Osteocyte (in vitro differentiated cells): ENCODE results near the gene CD27. TPM values are rescaled to one million over a fixed set of nuclear protein-coding genes. Genes with fewer than 3 reads are reported as not detected.
"Not testable (repeated sequence)": the region's sequence is repeated elsewhere in the genome, so short reads cannot be mapped to it uniquely, and the experiment has no call there.

Source experiments
- DNase-seq: peaks from one replicate; pipeline ENCODE4 v3.0.0; 2021; ENCODE audit warnings: mixed read lengths; ENCODE audit not compliant: unreplicated experiment; ENCODE audit errors: extremely low spot score
- H3K27ac Mint-ChIP-seq: one replicate; pipeline ENCODE4 v1.8.0; 2021; ENCODE audit warnings: mild to moderate bottlenecking, mixed read lengths; ENCODE audit not compliant: unreplicated experiment
- H3K27me3 Mint-ChIP-seq: one replicate; pipeline ENCODE4 v1.8.0; 2021; ENCODE audit warnings: mixed read lengths; ENCODE audit not compliant: unreplicated experiment
- H3K36me3 Mint-ChIP-seq: one replicate; pipeline ENCODE4 v1.8.0; 2021; ENCODE audit warnings: mixed read lengths; ENCODE audit not compliant: unreplicated experiment
- H3K4me1 Mint-ChIP-seq: one replicate; pipeline ENCODE4 v1.8.0; 2021; ENCODE audit warnings: mixed read lengths; ENCODE audit not compliant: unreplicated experiment
- H3K4me3 Mint-ChIP-seq: one replicate; pipeline ENCODE4 v1.8.0; 2021; ENCODE audit warnings: mild to moderate bottlenecking, moderate library complexity, mixed read lengths; ENCODE audit not compliant: unreplicated experiment
- H3K9me3 Mint-ChIP-seq: one replicate; pipeline ENCODE4 v1.8.0; 2021; ENCODE audit warnings: mixed read lengths; ENCODE audit not compliant: unreplicated experiment
- total RNA-seq: library from RNA; stranded (reverse); gene quantifications from 2 replicates; pipeline ENCODE4 v1.2.1, GENCODE V29; 2021
- TF ChIP-seq, protein P1 (sequence below): fragments of 200-600 bp; sonication (generic); IDR thresholded peaks from 2 replicates; pipeline ENCODE4 v1.5.0; 2021; ENCODE audit warnings: antibody characterized with exemption, mild to moderate bottlenecking, moderate library complexity

Gene CD27
- total RNA-seq, 1 donor from 2014 or later = not detected

DNA sequence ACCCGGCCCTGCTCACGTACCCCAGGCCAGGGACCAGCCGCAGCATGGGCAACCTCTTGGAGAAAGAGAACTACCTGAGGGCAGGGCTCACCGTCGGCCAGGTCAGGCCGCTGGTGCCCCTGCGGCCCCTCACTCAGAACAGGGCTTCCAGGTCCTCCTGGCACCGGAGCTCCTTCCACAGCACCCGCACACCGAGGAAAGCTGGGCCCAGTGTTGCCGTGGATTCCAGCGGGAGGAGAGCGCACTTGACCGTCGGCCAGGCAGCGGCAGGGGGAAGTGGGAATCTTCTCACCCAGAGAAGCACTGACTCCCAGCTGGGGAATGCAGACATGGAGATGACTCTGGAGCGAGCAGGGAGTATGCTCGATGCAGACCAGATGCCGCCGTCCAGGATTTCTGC lies 33.7 kb downstream of the CD27 start:
- Mint-ChIP-seq H3K27me3 (peaks cover 3% of the 10 kb centered on the region), H3K27ac (no peak overlapping the region), H3K4me1 (peaks cover 24% of the 10 kb centered on the region), H3K9me3 (no peaks in the 10 kb centered on the region), H3K36me3 (peaks cover 1% of the 10 kb centered on the region), H3K4me3 (no peak overlapping the region)
- TF ChIP-seq, protein P1, sequence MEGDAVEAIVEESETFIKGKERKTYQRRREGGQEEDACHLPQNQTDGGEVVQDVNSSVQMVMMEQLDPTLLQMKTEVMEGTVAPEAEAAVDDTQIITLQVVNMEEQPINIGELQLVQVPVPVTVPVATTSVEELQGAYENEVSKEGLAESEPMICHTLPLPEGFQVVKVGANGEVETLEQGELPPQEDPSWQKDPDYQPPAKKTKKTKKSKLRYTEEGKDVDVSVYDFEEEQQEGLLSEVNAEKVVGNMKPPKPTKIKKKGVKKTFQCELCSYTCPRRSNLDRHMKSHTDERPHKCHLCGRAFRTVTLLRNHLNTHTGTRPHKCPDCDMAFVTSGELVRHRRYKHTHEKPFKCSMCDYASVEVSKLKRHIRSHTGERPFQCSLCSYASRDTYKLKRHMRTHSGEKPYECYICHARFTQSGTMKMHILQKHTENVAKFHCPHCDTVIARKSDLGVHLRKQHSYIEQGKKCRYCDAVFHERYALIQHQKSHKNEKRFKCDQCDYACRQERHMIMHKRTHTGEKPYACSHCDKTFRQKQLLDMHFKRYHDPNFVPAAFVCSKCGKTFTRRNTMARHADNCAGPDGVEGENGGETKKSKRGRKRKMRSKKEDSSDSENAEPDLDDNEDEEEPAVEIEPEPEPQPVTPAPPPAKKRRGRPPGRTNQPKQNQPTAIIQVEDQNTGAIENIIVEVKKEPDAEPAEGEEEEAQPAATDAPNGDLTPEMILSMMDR = no peak
- DNase-seq = no peak

DNA sequence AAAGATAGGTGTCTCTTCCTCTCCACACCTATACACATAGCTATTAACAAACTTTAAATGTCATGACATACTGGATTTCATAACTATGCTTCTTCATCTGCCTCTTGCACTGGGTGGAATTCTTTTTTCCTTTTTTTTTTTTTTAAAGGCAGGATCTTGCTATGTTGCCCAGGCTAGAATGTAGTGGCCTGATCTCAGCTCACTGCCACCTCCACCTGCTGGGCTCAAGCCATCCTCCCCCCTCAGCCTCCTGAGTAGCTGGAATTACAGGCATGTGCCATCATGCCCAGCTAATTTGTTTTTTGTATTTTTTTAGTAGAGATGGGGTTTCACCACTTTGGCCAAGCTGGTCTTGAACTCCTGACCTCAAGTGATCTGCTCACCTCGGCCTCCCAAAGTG lies 43.5 kb downstream of the CD27 start:
- TF ChIP-seq, protein P1 = no peak
- Mint-ChIP-seq H3K36me3 (no peaks in the 10 kb centered on the region), H3K4me3 (no peak overlapping the region), H3K27me3 (no peaks in the 10 kb centered on the region), H3K4me1 (peaks cover 10% of the 10 kb centered on the region), H3K27ac (no peak overlapping the region), H3K9me3 (no peaks in the 10 kb centered on the region)
- no peak for DNase-seq

DNA sequence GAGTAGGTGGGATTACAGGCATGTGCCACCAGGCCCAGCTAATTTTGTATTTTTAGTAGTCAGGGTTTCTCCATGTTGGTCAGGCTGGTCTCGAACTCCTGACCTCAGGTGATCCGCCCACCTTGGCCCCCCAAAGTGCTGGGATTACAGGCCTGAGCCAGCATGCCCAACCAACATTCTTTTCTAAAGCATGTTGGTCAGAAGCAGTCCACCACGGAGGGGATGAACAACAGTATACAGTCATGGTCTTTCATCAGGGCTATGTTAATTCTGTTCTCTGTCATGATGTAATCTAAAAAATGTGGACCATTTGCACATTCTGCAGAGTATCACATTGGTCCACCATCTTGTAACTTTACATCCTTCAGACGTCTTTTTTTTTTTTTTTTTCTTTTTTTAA lies 44.7 kb downstream of the CD27 start:
- no peaks in the 10 kb centered on the region for H3K27me3 Mint-ChIP-seq
- TF ChIP-seq, protein P1 = no peak
- H3K36me3 Mint-ChIP-seq = no peaks in the 10 kb centered on the region
- H3K4me1 Mint-ChIP-seq = peaks cover 13% of the 10 kb centered on the region
- no peak overlapping the region for H3K27ac Mint-ChIP-seq
- DNase-seq = no peak
- H3K9me3 Mint-ChIP-seq = no peaks in the 10 kb centered on the region
- H3K4me3 Mint-ChIP-seq = no peak overlapping the region

DNA sequence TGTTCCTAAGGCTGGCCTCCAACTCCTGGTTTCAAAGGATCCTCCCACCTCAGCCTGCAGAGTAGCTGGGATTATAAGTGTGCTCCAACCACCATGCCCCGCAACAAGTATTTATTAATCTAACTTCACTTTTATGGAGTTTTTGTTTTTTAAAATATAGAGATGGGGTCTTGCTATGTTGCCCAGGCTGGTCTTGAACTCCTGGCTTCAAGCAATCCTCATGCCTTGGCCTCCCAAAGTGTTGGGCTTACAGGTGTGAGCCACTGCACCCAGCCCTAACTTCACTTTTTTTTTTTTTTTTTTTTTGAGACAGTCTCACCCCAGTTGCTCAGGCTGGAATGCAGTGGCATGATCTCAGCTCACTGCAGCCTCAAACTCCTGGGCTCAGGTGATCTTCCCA lies 45.9 kb downstream of the CD27 start:
- H3K9me3 Mint-ChIP-seq, H3K36me3 Mint-ChIP-seq, H3K4me3 Mint-ChIP-seq, H3K27me3 Mint-ChIP-seq, H3K27ac Mint-ChIP-seq, DNase-seq: not testable (repeated sequence)
- H3K4me1 Mint-ChIP-seq = peaks cover 24% of the 10 kb centered on the region

DNA sequence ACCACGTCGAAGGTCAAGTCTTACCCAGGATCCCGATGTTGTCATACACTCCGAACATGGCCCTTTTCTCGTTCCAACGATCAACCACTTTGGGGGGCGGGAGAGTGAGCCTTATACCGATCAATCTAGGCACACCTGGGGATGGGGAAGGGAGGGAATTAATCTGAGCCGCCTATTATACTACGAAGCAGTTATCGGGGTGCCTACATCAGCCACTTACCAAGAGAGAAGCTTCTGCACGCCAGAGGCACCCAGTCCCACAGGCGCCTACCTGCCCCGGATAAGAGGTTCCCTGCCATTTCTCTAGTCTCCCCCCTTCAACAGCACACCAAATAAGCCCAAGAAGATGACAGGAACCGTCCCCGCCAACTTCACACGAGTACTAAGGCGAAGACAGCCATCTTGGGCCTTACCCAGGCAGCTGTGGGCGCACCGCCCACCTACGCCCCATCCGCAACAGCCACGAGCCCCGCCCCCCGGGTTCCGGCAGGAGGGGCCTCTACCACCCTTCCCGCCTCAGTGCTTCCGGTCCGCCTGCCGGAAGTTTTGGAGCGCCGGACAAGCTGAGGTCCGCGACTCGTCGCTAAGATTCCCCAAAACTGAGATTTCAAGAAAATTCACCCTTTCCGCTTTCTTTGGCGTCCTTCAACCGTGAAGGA lies 48.2 kb downstream of the CD27 start, which contains the start of gene MRPL51:
Gene MRPL51 (minus strand): TSS at position 425 of the 659 bp plus-strand sequence. CDS start 126 bp downstream, at position 299.
- DNase-seq = peak; percentile 99
- H3K9me3 Mint-ChIP-seq = no peaks in the 10 kb centered on the region
- peak within 1 kb of the TSS; percentile 95 for H3K4me3 Mint-ChIP-seq
- peak within 1 kb of the TSS; percentile 95 for H3K27ac Mint-ChIP-seq
- peaks cover 24% of the 10 kb centered on the region for H3K4me1 Mint-ChIP-seq
- H3K36me3 Mint-ChIP-seq = peaks cover 3% of the 10 kb centered on the region
- TF ChIP-seq, protein P1 = no peak
- no peaks in the 10 kb centered on the region for H3K27me3 Mint-ChIP-seq
